Activated naive CD8-positive, alpha-beta T cell (primary cell): ENCODE data around the gene NCDN.

Source experiments
- H3K27ac Mint-ChIP-seq: one replicate; pipeline ENCODE4 v1.8.0; 2021; ENCODE audit warnings: mixed read lengths
- H3K27me3 Mint-ChIP-seq: one replicate; pipeline ENCODE4 v1.8.0; 2021; ENCODE audit warnings: mixed read lengths
- H3K36me3 Mint-ChIP-seq: one replicate; pipeline ENCODE4 v1.8.0; 2021; ENCODE audit warnings: mixed read lengths
- H3K4me1 Mint-ChIP-seq: one replicate; pipeline ENCODE4 v1.8.0; 2021; ENCODE audit warnings: low read depth, mixed read lengths
- H3K4me3 Mint-ChIP-seq: one replicate; pipeline ENCODE4 v1.8.0; 2021; ENCODE audit warnings: mild to moderate bottlenecking, mixed read lengths
- H3K9me3 Mint-ChIP-seq: one replicate; pipeline ENCODE4 v1.8.0; 2021; ENCODE audit warnings: low read depth, mixed read lengths

The NCDN gene

DNA sequence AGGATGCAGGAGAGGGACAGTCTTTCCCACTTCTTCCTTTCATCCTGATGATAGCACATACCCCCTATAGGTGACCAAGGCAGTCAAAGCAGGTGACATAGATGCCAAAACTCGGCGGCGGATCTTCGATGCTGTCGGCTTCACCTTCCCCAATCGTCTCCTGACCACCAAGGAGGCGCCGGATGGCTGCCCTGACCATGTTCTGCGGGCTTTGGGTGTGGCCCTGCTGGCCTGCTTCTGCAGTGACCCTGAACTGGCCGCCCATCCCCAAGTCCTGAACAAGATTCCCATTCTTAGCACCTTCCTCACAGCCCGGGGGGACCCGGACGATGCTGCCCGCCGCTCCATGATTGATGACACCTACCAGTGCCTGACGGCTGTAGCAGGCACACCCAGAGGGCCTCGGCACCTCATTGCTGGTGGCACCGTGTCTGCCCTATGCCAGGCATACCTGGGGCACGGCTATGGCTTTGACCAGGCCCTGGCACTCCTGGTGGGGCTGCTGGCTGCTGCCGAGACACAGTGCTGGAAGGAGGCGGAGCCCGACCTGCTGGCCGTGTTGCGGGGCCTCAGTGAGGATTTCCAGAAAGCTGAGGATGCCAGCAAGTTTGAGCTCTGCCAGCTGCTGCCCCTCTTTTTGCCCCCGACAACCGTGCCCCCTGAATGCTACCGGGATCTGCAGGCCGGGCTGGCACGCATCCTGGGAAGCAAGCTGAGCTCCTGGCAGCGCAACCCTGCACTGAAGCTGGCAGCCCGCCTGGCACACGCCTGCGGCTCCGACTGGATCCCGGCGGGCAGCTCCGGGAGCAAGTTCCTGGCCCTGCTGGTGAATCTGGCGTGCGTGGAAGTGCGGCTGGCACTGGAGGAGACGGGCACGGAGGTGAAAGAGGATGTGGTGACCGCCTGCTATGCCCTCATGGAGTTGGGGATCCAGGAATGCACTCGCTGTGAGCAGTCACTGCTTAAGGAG lies 2.9 kb downstream of the NCDN start:
- H3K4me1 Mint-ChIP-seq: peaks cover 40% of the 10 kb centered on the region
- H3K4me3 Mint-ChIP-seq: no peak overlapping the region
- H3K36me3 Mint-ChIP-seq: no peaks in the 10 kb centered on the region
- H3K27me3 Mint-ChIP-seq: no peaks in the 10 kb centered on the region
- H3K9me3 Mint-ChIP-seq: no peaks in the 10 kb centered on the region
- H3K27ac Mint-ChIP-seq: no peak overlapping the region

DNA sequence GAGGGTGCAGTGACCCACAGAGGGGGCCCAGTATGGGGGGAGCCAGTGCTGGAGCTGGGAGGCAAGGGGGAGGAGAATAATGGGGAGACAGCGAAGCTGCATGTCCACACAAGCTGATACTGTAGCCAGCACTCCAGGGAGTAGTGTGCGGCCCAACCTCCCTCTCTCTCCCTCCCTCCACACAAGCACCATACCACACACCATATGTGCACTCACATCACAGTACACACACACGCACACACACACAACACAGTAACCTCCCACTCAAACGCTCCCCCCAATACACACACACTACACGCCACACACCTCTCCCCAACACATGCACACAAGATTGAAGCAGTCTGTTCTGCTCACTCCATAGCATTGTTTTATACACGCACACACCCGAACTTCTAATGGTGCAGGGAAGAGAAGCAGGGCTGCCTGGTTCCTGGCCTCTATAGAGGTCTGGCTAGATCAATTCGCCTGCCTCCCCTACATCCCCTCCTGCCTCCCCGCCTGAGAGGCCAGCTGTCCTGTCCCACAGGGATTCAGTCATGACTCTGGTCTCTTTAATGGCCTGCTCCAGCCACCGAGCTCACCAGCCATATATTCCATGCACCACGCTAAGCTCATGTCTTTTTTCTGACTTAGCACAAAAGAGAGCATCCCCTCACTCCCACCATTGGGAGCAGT lies 3.8 kb downstream of the NCDN start:
- Mint-ChIP-seq H3K27ac (no peak overlapping the region), H3K9me3 (no peaks in the 10 kb centered on the region), H3K36me3 (no peaks in the 10 kb centered on the region), H3K4me3 (no peak overlapping the region), H3K27me3 (no peaks in the 10 kb centered on the region), H3K4me1 (peaks cover 31% of the 10 kb centered on the region)

DNA sequence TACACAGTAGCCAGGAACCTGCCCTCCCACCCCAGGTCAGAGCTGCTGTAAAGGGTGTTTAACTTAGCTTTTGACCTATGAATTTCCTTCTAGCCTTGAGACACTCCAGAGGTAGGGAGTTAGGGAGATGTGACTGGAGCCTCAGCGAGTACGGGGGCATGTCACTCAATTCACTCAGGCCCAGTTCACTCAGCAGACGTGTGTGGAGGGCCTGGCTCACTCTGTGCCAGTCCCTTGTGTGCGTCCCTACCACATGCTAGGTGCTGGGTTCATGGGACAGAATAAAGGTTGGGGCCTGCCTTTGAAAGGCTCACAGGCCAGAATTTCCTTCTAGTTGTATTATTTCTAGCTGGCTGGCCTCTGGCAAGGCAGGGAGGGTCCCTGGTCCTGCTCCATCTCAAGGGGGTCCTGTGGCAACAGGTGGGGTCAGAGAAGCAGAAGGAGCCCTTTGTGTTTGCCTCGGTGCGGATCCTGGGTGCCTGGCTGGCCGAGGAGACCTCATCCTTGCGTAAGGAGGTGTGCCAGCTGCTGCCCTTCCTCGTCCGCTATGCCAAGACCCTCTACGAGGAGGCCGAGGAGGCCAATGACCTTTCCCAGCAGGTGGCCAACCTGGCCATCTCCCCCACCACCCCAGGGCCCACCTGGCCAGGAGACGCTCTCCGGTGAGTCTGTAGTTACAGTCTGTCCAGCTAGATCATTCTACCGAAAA lies 4.5 kb downstream of the NCDN start:
- H3K4me1 Mint-ChIP-seq: peaks cover 28% of the 10 kb centered on the region
- no peak overlapping the region for H3K4me3 Mint-ChIP-seq
- H3K9me3 Mint-ChIP-seq: no peaks in the 10 kb centered on the region
- H3K27ac Mint-ChIP-seq: no peak overlapping the region
- H3K36me3 Mint-ChIP-seq: no peaks in the 10 kb centered on the region
- H3K27me3 Mint-ChIP-seq: no peaks in the 10 kb centered on the region

DNA sequence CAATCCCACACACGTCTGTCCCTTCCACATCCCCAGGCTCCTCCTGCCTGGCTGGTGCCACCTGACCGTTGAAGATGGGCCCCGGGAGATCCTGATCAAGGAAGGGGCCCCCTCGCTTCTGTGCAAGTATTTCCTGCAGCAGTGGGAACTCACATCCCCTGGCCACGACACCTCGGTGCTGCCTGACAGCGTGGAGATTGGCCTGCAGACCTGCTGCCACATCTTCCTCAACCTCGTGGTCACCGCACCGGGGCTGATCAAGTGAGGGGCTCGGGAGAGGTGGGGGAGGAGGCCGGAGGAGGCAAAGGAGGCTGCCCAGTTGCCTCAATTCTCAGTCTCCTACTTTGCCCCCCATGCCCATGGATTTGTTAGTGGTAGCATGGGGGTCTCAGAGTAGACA lies 5.6 kb downstream of the NCDN start:
- Mint-ChIP-seq H3K36me3 (no peaks in the 10 kb centered on the region), H3K27ac (peak overlapping the region; percentile 58), H3K4me3 (no peak overlapping the region), H3K4me1 (peaks cover 28% of the 10 kb centered on the region), H3K27me3 (no peaks in the 10 kb centered on the region), H3K9me3 (no peaks in the 10 kb centered on the region)

DNA sequence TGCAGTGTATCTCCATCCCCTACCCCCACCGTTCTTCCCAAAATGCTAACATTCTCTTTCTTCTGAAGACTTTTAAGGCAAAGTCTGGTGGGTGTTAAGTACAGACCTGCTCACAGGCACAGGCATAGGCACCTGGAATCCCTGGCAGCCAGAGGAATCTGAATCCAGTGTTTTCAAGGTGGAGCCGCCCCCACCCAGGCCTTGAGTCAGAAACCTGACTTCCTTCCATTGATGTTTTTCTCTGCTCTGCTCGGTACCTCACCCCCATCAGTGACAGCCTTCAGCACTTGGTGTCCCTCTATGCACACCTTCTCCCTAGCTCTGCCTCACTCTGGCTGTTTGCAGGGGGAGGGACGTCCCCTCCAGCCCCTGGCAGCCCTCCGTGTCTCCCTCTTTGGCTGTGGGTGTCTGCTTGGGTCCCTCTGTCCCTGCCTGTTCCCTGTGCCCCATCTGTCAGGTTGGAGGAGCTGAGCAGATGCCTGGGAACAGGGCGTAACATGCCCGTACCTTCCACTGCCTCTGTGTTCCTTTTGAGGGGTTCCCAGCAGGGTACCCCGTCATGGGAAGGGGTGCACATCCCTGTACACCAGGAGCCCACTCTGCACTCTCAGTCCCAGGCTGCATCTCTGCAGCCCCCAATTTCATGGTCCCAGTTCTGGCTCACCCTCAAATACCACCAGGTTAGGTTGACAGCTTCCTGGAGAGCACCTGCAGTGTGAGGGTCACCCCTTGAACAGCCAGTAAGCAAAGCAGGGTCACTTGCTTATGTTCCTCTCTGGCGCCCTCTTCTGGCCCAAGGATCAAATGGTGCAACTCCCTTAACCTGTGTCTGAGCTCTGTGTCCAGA lies 6.7 kb downstream of the NCDN start:
- Mint-ChIP-seq H3K36me3 (no peaks in the 10 kb centered on the region), H3K9me3 (no peaks in the 10 kb centered on the region), H3K27ac (no peak overlapping the region), H3K4me1 (peaks cover 23% of the 10 kb centered on the region), H3K27me3 (no peaks in the 10 kb centered on the region), H3K4me3 (no peak overlapping the region)

DNA sequence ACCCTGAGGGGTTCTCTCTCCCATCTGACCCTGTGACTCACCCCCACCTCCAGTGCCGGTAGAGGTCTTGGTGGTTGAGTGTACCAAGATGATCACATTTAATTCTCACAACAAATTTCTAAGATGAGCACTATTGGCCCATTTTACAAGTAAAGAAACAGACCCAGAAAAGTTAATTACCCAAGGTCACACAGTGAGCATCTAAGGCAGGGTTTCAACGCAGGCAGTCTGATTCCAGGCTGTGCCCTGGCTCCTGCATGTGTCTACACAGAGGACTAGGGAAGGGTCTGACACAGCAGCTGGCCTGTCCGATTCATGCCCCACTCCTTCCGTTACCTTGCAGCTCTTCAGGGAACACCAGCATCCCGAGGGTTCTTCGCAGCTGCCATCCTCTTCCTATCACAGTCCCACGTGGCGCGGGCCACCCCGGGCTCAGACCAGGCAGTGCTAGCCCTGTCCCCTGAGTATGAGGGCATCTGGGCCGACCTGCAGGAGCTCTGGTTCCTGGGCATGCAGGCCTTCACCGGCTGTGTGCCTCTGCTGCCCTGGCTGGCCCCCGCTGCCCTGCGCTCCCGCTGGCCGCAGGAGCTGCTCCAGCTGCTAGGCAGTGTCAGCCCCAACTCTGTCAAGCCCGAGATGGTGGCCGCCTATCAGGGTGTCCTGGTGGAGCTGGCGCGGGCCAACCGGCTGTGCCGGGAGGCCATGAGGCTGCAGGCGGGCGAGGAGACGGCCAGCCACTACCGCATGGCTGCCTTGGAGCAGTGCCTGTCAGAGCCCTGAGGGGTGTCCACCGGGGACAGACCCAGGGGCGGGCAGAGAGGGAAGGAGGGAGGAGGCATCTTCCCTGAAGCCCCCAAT lies 7.5 kb downstream of the NCDN start:
- H3K27me3 Mint-ChIP-seq: no peaks in the 10 kb centered on the region
- H3K4me1 Mint-ChIP-seq: peaks cover 16% of the 10 kb centered on the region
- H3K36me3 Mint-ChIP-seq: no peaks in the 10 kb centered on the region
- H3K4me3 Mint-ChIP-seq: no peak overlapping the region
- no peaks in the 10 kb centered on the region for H3K9me3 Mint-ChIP-seq
- no peak overlapping the region for H3K27ac Mint-ChIP-seq

DNA sequence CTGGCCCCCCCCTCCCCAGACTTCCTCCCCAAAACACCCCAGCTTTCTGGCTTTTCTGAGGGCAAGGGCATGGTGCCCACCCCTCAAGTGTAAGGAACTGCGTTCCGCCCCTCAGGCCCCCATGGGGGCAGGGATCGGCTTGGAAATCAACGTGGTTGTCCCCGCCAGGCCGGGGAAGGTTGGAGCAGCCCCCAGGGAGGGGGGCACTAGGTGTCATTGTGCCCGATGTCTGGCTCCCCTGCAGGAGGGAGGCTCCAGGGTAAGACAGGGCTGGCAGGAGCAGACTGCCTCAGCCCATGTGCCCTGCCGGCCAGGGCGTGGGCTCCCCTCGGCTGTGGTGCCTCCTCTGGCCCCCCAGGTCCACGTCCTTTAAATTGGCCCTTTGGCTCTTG lies 8.1 kb downstream of the NCDN start:
- Mint-ChIP-seq H3K27me3 (no peaks in the 10 kb centered on the region), H3K9me3 (no peaks in the 10 kb centered on the region), H3K27ac (no peak overlapping the region), H3K4me1 (peaks cover 16% of the 10 kb centered on the region), H3K4me3 (no peak overlapping the region), H3K36me3 (no peaks in the 10 kb centered on the region)

DNA sequence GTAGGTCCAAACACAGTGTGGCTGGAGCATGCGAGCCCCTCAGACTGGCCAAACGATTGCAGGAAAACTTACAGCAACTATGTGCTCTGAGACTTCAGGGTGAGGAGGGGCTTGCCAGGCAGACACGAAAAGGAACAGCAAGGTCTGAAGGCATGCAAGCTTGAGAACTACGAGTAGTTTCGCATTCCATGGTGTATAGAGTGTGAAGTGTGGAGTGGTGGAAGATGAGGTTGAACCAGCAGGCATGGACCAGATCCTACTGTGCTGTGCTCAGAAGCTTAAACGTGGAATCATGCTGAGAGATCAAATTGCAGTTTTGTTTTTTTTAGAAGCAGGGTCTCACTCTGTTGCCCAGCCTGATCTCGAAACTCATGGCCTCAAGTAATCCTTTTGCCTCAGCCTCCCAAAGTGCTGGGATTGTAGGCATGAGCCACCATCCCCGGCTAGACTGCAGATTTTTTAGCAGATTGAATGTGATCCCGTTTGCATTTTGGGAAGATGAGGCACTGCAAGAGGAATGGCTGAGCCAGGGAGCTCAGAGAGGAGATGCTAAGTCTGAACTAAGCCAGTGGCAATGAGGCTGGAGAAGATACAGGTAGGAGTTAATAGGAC lies 10.5 kb downstream of the NCDN start:
- H3K36me3 Mint-ChIP-seq: no peaks in the 10 kb centered on the region
- no peaks in the 10 kb centered on the region for H3K27me3 Mint-ChIP-seq
- no peak overlapping the region for H3K27ac Mint-ChIP-seq

DNA sequence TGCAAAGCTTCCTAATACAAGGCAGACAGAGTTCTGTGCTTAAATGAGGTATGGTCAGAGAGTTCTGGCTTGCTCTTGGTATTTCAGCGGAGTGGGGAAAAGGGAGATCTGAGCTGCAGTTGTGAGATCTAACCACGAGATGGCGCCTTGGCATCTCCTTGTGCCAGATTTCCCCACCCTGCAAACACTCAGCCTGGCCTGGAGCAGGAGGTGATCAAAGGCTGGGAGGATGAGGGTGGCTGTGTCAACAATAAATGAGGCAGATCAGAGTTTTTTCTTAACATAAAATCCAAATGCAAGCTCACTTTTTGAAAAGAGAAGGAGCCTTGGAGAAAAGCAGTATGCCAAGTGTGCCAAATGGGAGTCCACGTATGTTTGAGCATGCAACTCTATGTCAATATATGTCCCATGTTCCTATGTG lies 11.4 kb downstream of the NCDN start:
- no peak overlapping the region for H3K4me3 Mint-ChIP-seq
- no peak overlapping the region for H3K27ac Mint-ChIP-seq
- H3K4me1 Mint-ChIP-seq: peaks cover 9% of the 10 kb centered on the region
- no peaks in the 10 kb centered on the region for H3K27me3 Mint-ChIP-seq
- no peaks in the 10 kb centered on the region for H3K9me3 Mint-ChIP-seq
- no peaks in the 10 kb centered on the region for H3K36me3 Mint-ChIP-seq

More for the DNA sequence above, 10.5 kb downstream of the NCDN start:
- H3K4me3 Mint-ChIP-seq: no peak overlapping the region
- H3K9me3 Mint-ChIP-seq: no peaks in the 10 kb centered on the region
- peaks cover 9% of the 10 kb centered on the region for H3K4me1 Mint-ChIP-seq

DNA sequence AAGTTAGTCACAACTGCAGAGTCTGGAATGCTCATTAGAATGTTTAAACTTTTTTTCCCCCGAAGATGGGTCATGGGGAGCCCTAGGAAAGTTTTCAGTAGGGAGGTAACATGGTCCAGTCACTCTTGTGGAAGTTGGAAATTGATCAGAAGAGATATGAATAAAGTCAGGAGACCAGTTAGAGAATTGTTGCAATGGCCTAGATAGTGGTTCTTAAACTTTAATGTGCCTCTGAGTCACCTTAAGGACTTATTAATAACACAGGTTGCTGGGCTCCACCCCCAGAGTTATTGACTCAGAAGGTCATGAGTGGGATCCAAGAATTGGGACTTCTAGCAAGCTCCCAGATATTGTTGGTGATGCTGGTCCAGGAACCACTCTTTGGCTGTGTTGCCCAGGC lies 12.3 kb downstream of the NCDN start:
- H3K27ac Mint-ChIP-seq: no peak overlapping the region
- H3K36me3 Mint-ChIP-seq: no peaks in the 10 kb centered on the region

DNA sequence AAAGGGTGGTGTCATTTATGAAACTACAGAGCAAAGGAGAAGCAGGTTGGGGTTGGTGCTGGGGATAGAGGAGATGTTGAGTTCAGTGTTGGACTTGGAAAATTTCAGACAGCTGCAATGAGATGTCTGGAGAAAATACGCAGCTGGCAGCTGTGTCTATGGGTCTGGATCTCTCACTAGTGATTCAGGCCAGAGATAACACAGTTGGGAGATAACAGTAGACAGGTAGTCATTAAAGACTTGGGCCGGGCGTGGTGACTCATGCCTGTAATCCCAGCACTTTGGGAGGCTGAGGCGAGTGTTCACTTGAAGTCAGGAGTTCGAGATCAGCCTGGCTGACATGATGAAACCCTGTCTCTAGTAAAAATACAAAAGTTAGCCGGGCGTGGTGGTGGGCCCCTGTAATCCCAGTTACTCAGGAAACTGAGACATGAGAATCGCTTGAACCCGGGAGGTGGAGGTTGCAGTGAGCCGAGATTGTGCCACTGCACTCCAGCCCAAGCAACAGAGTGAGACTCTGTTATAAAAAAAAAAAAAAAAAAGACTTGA lies 13.1 kb downstream of the NCDN start:
- no peaks in the 10 kb centered on the region for H3K9me3 Mint-ChIP-seq
- no peak overlapping the region for H3K4me3 Mint-ChIP-seq
- H3K27me3 Mint-ChIP-seq: no peaks in the 10 kb centered on the region
- H3K27ac Mint-ChIP-seq: no peak overlapping the region
- H3K36me3 Mint-ChIP-seq: peaks cover 3% of the 10 kb centered on the region
- peaks cover 8% of the 10 kb centered on the region for H3K4me1 Mint-ChIP-seq

More for the DNA sequence above, 12.3 kb downstream of the NCDN start:
- Mint-ChIP-seq H3K9me3 (no peaks in the 10 kb centered on the region), H3K27me3 (no peaks in the 10 kb centered on the region), H3K4me3 (no peak overlapping the region), H3K4me1 (peaks cover 4% of the 10 kb centered on the region)

DNA sequence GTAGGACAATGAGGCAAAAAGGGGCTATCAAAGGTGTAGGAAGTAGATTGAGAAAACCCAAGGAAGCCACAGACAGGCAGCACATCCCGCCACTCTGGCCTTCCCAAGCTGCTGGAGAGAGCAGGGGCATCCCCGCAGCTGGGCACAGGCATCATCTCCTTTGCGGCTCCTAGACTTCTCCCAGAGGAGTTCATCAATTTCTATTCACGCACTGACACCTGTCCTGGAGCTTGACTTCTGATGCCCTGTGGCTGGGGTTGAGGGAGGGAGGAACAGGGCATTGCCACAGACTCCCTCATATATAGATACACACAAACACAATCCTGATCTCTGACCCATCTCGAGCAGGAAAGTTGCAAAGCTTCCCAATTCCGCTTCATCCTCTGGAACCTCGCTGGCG lies 13.7 kb downstream of the NCDN start:
- Mint-ChIP-seq H3K4me1 (peaks cover 13% of the 10 kb centered on the region), H3K9me3 (no peaks in the 10 kb centered on the region), H3K27me3 (no peaks in the 10 kb centered on the region), H3K4me3 (no peak overlapping the region), H3K36me3 (peaks cover 3% of the 10 kb centered on the region), H3K27ac (no peak overlapping the region)

DNA sequence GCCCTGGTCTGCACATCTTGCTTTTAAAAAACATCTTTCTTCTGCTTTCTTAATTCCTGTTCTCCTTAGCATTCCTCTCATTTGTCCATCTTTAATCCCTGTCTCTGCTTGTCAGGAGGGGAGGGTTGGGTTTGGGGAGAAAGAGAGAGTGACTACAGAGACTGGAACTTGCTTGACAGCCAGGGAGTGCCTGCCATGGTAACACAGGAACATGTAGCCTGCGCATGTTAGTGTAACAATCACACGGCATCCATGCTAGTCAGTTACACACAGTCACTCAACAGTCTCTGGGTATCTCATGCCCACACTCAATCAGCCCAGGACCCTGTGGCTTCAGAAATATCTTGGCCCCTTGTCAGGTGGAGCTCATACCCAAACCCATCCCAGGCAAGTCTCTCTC lies 14.7 kb downstream of the NCDN start:
- Mint-ChIP-seq H3K9me3 (no peaks in the 10 kb centered on the region), H3K27ac (no peak overlapping the region), H3K4me1 (peaks cover 17% of the 10 kb centered on the region), H3K36me3 (peaks cover 3% of the 10 kb centered on the region), H3K27me3 (no peaks in the 10 kb centered on the region), H3K4me3 (no peak overlapping the region)
